A549 (cell line): ENCODE data around the gene FNDC3A.

Experiments used
- HOXA7 ChIP-seq: fragments of 250-450 bp; sonication (Bioruptor Pico); IDR thresholded peaks from 2 replicates; pipeline ENCODE4 v1.5.0; 2020; ENCODE audit warnings: mild to moderate bottlenecking, moderate library complexity
- MAFK ChIP-seq: fragments of 450-650 bp; IDR thresholded peaks from 2 replicates; pipeline ENCODE4 v1.6.1; 2014; ENCODE audit not compliant: partially characterized antibody
- POLR2A ChIP-seq: IDR thresholded peaks from 2 replicates; pipeline ENCODE4 v1.6.1; 2012; ENCODE audit warnings: mild to moderate bottlenecking, low read length

- TF ChIP-seq MAFK: no peak
- no peak for TF ChIP-seq HOXA7 (CRISPR knock-in tag)
- TF ChIP-seq POLR2A: no peak
Observed at GRCh38 chr13:49183672-49184325, 208.1 kb downstream of the FNDC3A start.
